ENCODE measurements around the gene PACS1.

Gene PACS1

GRCh38 chr11:66150725-66151124 lies 80.7 kb downstream of the PACS1 start:
- TF ChIP-seq POLR2AphosphoS5 (IDR thresholded peaks at IDR 0.05; ENCODE audit: low read depth, low read length) (no peak), REST (IDR thresholded peaks at IDR 0.05; ENCODE audit: insufficient read depth in 1 of 2, low read depth in 2 of 2, low read length in 2 of 2) (no peak), FOXP2 (optimal IDR thresholded peaks at IDR 0.05; ENCODE audit: borderline replicate concordance, extremely low read depth, extremely low read length, insufficient read depth) (no peak), TAF1 (IDR thresholded peaks at IDR 0.05; ENCODE audit: borderline replicate concordance, insufficient read depth, low read length) (no peak), SIN3A (IDR thresholded peaks at IDR 0.05; ENCODE audit: borderline replicate concordance, insufficient read depth, low read length) (no peak)

- no peak for TF ChIP-seq SIN3A (IDR thresholded peaks at IDR 0.05; ENCODE audit: borderline replicate concordance, insufficient read depth, low read length)
Observed at GRCh38 chr11:66151273-66151672, 81.2 kb downstream of the PACS1 start.

GRCh38 chr11:66154109-66154508 lies 84.0 kb downstream of the PACS1 start:
- TF ChIP-seq FOXP2 (optimal IDR thresholded peaks at IDR 0.05; ENCODE audit: borderline replicate concordance, extremely low read depth, extremely low read length, insufficient read depth) (no peak), POLR2AphosphoS5 (IDR thresholded peaks at IDR 0.05; ENCODE audit: low read depth, low read length) (no peak), SIN3A (IDR thresholded peaks at IDR 0.05; ENCODE audit: borderline replicate concordance, insufficient read depth, low read length) (no peak), REST (IDR thresholded peaks at IDR 0.05; ENCODE audit: insufficient read depth in 1 of 2, low read depth in 2 of 2, low read length in 2 of 2) (no peak), TAF1 (IDR thresholded peaks at IDR 0.05; ENCODE audit: borderline replicate concordance, insufficient read depth, low read length) (no peak)

GRCh38 chr11:66155387-66156073 lies 85.5 kb downstream of the PACS1 start:
- TF ChIP-seq REST (IDR thresholded peaks at IDR 0.05; ENCODE audit: insufficient read depth in 1 of 2, low read depth in 2 of 2, low read length in 2 of 2) (no peak), FOXP2 (optimal IDR thresholded peaks at IDR 0.05; ENCODE audit: borderline replicate concordance, extremely low read depth, extremely low read length, insufficient read depth) (no peak), POLR2AphosphoS5 (IDR thresholded peaks at IDR 0.05; ENCODE audit: low read depth, low read length) (no peak), SIN3A (IDR thresholded peaks at IDR 0.05; ENCODE audit: borderline replicate concordance, insufficient read depth, low read length) (no peak), TAF1 (IDR thresholded peaks at IDR 0.05; ENCODE audit: borderline replicate concordance, insufficient read depth, low read length) (no peak)

- TF ChIP-seq TAF1 (IDR thresholded peaks at IDR 0.05; ENCODE audit: borderline replicate concordance, insufficient read depth, low read length) (no peak), POLR2AphosphoS5 (IDR thresholded peaks at IDR 0.05; ENCODE audit: low read depth, low read length) (no peak), REST (IDR thresholded peaks at IDR 0.05; ENCODE audit: insufficient read depth in 1 of 2, low read depth in 2 of 2, low read length in 2 of 2) (no peak), FOXP2 (optimal IDR thresholded peaks at IDR 0.05; ENCODE audit: borderline replicate concordance, extremely low read depth, extremely low read length, insufficient read depth) (no peak), SIN3A (IDR thresholded peaks at IDR 0.05; ENCODE audit: borderline replicate concordance, insufficient read depth, low read length) (no peak)
Observed at GRCh38 chr11:66157182-66157864, 87.3 kb downstream of the PACS1 start.

All from PFSK-1 (cell line).